Endothelial cell of umbilical vein (primary cell): ENCODE measurements around the gene SLC6A20. TPM values are rescaled to one million over a fixed set of nuclear protein-coding genes. Genes with fewer than 3 reads are reported as not detected.
A peak's percentile ranks its signal among the peaks of the same experiment; 100 is the strongest.

ENCODE experiments used
- BruUV-seq: library from RNA; stranded (reverse); fragments of 400-500 nt; replicated peaks from 2 replicates; lab custom pipeline; 2021; lab: Mats Ljungman, UMichigan
- CTCF ChIA-PET: fragments of 300-600, 350-600 bp; sonication (Branson Sonifier 250); formaldehyde crosslinking; loops from one replicate; lab custom pipeline; 2021; ENCODE audit warnings: antibody characterized with exemption, inconsistent platforms; lab: Charles Lee
- POLR2A ChIA-PET: fragments of 300-600, 350-600 bp; sonication (Branson Sonifier 250); formaldehyde crosslinking; loops from one replicate; lab custom pipeline; 2021; ENCODE audit warnings: antibody characterized with exemption, inconsistent platforms; lab: Charles Lee
- DNase-seq: peaks from one replicate; pipeline ENCODE4 v3.0.0-alpha.2; 2011; ENCODE audit warnings: low read depth, low spot score
- FAIRE-seq: peaks from 2 replicates; lab custom pipeline; 2011; peaks lifted over from hg19 to GRCh38; lab: Jason Lieb, UNC
- H2AFZ ChIP-seq: 2 replicates; pipeline ENCODE4 v1.6.0; 2012; ENCODE audit warnings: low read depth, low read length, control low read depth, inconsistent platforms
- H3K27ac ChIP-seq: 2 replicates; pipeline ENCODE4 v1.5.1; 2011; ENCODE audit warnings: low read depth, mild to moderate bottlenecking, control low read depth, low read length, moderate library complexity; ENCODE audit not compliant: insufficient read depth
- H3K27me3 ChIP-seq, 2 experiments: 2 replicates each; pipeline versions ENCODE4 v1.6.0 to v1.6.1; 2011; ENCODE audit warnings: low read length in 2 of 2, mixed read lengths in 1 of 2; ENCODE audit not compliant: control insufficient read depth in 2 of 2, insufficient read depth in 2 of 2
- H3K36me3 ChIP-seq, 2 experiments: 2 replicates in 1 of 2; 3 replicates in 1 of 2; pipeline ENCODE4 v1.5.1; 2011; ENCODE audit warnings: low read length in 2 of 2, mild to moderate bottlenecking in 1 of 2, moderate library complexity in 1 of 2; ENCODE audit not compliant: control insufficient read depth in 2 of 2, insufficient read depth in 2 of 2; ENCODE audit errors: extremely low read depth in 1 of 2
- H3K4me1 ChIP-seq: 3 replicates; pipeline ENCODE4 v1.5.1; 2011; ENCODE audit warnings: mild to moderate bottlenecking, low read length; ENCODE audit not compliant: control insufficient read depth, insufficient read depth; ENCODE audit errors: extremely low read depth
- H3K4me2 ChIP-seq: 2 replicates; pipeline ENCODE4 v1.6.1; 2011; ENCODE audit warnings: low read length, control low read depth, mixed read lengths; ENCODE audit not compliant: insufficient read depth
- H3K4me3 ChIP-seq, 3 experiments: fragments of 200-600 bp in 1 of 3; sonication (generic), shearing (Covaris generic) in 1 of 3; replicated peaks in 1 of 3; 2 replicates each; pipeline ENCODE4 v1.5.1; 2011 to 2016; ENCODE audit warnings: control low read depth in 3 of 3, low read length in 3 of 3, mild to moderate bottlenecking in 2 of 3, inconsistent platforms in 1 of 3, low read depth in 1 of 3, moderate library complexity in 1 of 3; ENCODE audit not compliant: insufficient read depth in 1 of 3
- H3K79me2 ChIP-seq: 2 replicates; pipeline ENCODE4 v1.6.0; 2012; ENCODE audit warnings: low read length, inconsistent platforms; ENCODE audit not compliant: control insufficient read depth, insufficient read depth
- H3K9ac ChIP-seq: replicated peaks from 2 replicates; pipeline ENCODE3; 2011; ENCODE audit warnings: low read length, control low read depth; ENCODE audit not compliant: insufficient read depth; ENCODE audit errors: extremely low read depth
- H3K9me1 ChIP-seq: replicated peaks from 3 replicates; pipeline ENCODE4 v1.6.0; 2011; ENCODE audit warnings: mild to moderate bottlenecking, low read length; ENCODE audit not compliant: control insufficient read depth, insufficient read depth; ENCODE audit errors: extremely low read depth
- H3K9me3 ChIP-seq: replicated peaks from 2 replicates; pipeline ENCODE4 v1.5.1; 2012; ENCODE audit warnings: low read length, inconsistent platforms; ENCODE audit not compliant: control insufficient read depth, insufficient read depth
- H4K20me1 ChIP-seq: replicated peaks from 2 replicates; pipeline ENCODE3; 2011; ENCODE audit warnings: mild to moderate bottlenecking, low read length; ENCODE audit not compliant: control insufficient read depth, insufficient read depth; ENCODE audit errors: extremely low read depth
- CTCF ChIP-seq, 2 donors: IDR thresholded peaks; 1 replicate in 1 of 2; 2 replicates in 1 of 2; pipeline ENCODE4 v1.5.1; 2011; ENCODE audit warnings: low read length in 2 of 2, mild to moderate bottlenecking in 2 of 2, moderate library complexity in 2 of 2, control low read depth in 1 of 2, inconsistent platforms in 1 of 2, low read depth in 1 of 2; ENCODE audit not compliant: insufficient read depth in 1 of 2; ENCODE audit errors: extremely low read depth in 1 of 2
- EZH2 ChIP-seq: IDR thresholded peaks from 2 replicates; pipeline ENCODE4 v1.6.1; 2012; ENCODE audit warnings: borderline replicate concordance, low read depth, mild to moderate bottlenecking, moderate library complexity, low read length, inconsistent platforms; ENCODE audit not compliant: severe bottlenecking
- GATA2 ChIP-seq: IDR thresholded peaks from 2 replicates; pipeline ENCODE4 v1.7.0; 2011; ENCODE audit warnings: low read depth, mild to moderate bottlenecking, moderate library complexity, mixed read lengths, low read length; ENCODE audit not compliant: insufficient read length, insufficient read depth
- JUN ChIP-seq: IDR thresholded peaks from 2 replicates; pipeline ENCODE4 v1.6.1; 2011; ENCODE audit warnings: borderline replicate concordance, low read depth; ENCODE audit not compliant: insufficient read length, insufficient read depth
- MYC ChIP-seq: IDR thresholded peaks from one replicate; pipeline ENCODE4 v1.6.1; 2011; ENCODE audit warnings: mild to moderate bottlenecking, low read depth, low read length
- POLR2A ChIP-seq: IDR thresholded peaks from 2 replicates; pipeline ENCODE4 v1.6.1; 2012; ENCODE audit warnings: low read depth, mild to moderate bottlenecking, control low read depth, low read length
- dilution Hi-C: fragments of 300-500 bp; cut with MboI; formaldehyde crosslinking; loops from one replicate; pipeline ENCODE4 v1.15.0; 2019; ENCODE audit warnings: low sequenced_read_pairs; ENCODE audit not compliant: extremely low pct_ligation_motif_present
- intact Hi-C: fragments of 100-400 bp; cut with micrococcal nuclease; formaldehyde crosslinking; loops from one replicate; pipeline ENCODE4 v1.10.0; 2022
- polyA plus RNA-seq, 4 experiments: library from polyadenylated mRNA; depleted of rRNA in 3 of 4; stranded (reverse) in 3 of 4; unstranded in 1 of 4; fragments of >200 nt; gene quantifications; 2 replicates each; pipeline versions ENCODE4 v1.2.1 to v1.2.3, GENCODE V29; 2011 to 2012; ENCODE audit warnings: missing spikeins in 1 of 4
- total RNA-seq: library from RNA; stranded (reverse); gene quantifications from 2 replicates; pipeline ENCODE4 v1.2.3, GENCODE V29; 2021

Gene SLC6A20
- total and polyA plus RNA-seq, 2 donors (not counting 3 experiments of a cell fraction or from before 2014, with no cell fraction given) = not detected

GRCh38 chr3:45773714-45774449 is 22.5 kb downstream of the SLC6A20 start:
- Histone ChIP-seq H3K4me2 (no peak overlapping the region), H3K36me3 (no peaks in the 10 kb centered on the region), H3K27me3 (peaks cover 4 to 10% of the 10 kb centered on the region in 2 experiments), H3K4me3 (no peak overlapping the region), H3K9ac (no peak overlapping the region), H3K9me1 (no peaks in the 10 kb centered on the region), H3K9me3 (no peaks in the 10 kb centered on the region), H3K27ac (no peak overlapping the region), H3K4me1 (no peaks in the 10 kb centered on the region), H4K20me1 (no peaks in the 10 kb centered on the region), H2AFZ (no peak overlapping the region), H3K79me2 (no peaks in the 10 kb centered on the region)
- ChIA-PET POLR2A (no interaction called here), CTCF (interaction anchor here (2.7 kb wide), 1 partner anchor 12 kb away, joined by 8 read pairs; no protein-coding TSS in a partner anchor)
- no TSS peak for BruUV-seq
- TF ChIP-seq CTCF (IDR thresholded peaks at IDR 0.05; ENCODE audit: extremely low read depth in 1 of 2, insufficient read depth in 1 of 2, low read depth in 1 of 2, low read length in 2 of 2) (no peak), POLR2A (no peak), EZH2 (no peak), JUN (no peak)
- FAIRE-seq (no peak), DNase-seq (peak; percentile 20)
- intact Hi-C loops (no loop called here), dilution Hi-C loops (no loop called here)

DNA sequence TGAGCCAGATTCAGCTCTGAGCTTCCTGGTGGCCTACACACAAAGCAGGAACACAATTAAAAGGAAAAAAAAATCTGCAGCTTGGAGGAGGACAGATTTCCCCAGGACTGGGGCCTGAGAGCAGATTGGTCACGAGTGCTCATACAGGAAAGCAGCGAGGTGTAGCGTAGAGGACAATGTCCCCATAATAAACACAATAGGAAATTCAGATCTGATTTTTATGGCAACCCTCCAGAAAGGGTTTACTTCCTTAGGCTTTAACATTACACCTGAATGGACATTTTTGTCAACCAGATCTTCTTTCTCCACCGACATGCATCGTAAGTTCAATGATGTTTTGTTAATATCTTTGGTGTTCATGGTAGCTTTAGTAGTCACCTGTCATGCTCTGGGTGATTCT is 23.3 kb downstream of the SLC6A20 start:
- Histone ChIP-seq H3K9ac (no peak overlapping the region), H4K20me1 (no peaks in the 10 kb centered on the region), H3K79me2 (no peaks in the 10 kb centered on the region), H3K9me3 (no peaks in the 10 kb centered on the region), H3K36me3 (no peaks in the 10 kb centered on the region), H2AFZ (no peak overlapping the region), H3K4me1 (no peaks in the 10 kb centered on the region), H3K4me3 (no peak overlapping the region), H3K27me3 (peaks cover 7 to 17% of the 10 kb centered on the region in 2 experiments), H3K4me2 (no peak overlapping the region), H3K9me1 (no peaks in the 10 kb centered on the region), H3K27ac (no peak overlapping the region)
- FAIRE-seq = no peak
- ChIA-PET CTCF (no interaction called here), POLR2A (no interaction called here)
- no peak for DNase-seq
- BruUV-seq = no TSS peak
- dilution Hi-C loops (no loop called here), intact Hi-C loops (no loop called here)
- TF ChIP-seq CTCF (IDR thresholded peaks at IDR 0.05; ENCODE audit: extremely low read depth in 1 of 2, insufficient read depth in 1 of 2, low read depth in 1 of 2, low read length in 2 of 2) (no peak), MYC (no peak), GATA2 (no peak), EZH2 (no peak)
